Lower leg skin (tissue), 4 donors: ENCODE data around the gene EXOC7. TPM values are rescaled to one million over a fixed set of nuclear protein-coding genes. Genes with fewer than 3 reads are reported as not detected.

Experiments
- DNase-seq, 2 donors: peaks; one replicate each; pipeline ENCODE4 v3.0.0-alpha.2; 2019; ENCODE audit warnings: low spot score in 2 of 2
- H3K4me3 ChIP-seq: fragments of 200-600 bp; sonication (generic); 2 replicates; pipeline ENCODE4 v1.5.1; 2017; ENCODE audit warnings: mild to moderate bottlenecking, low read depth; ENCODE audit not compliant: poor library complexity, severe bottlenecking
- CTCF ChIP-seq, 3 donors: fragments of 450-650 bp; IDR thresholded peaks; one replicate each; pipeline ENCODE4 v1.5.1; 2016; ENCODE audit warnings: antibody characterized with exemption in 3 of 3, mild to moderate bottlenecking in 3 of 3, moderate library complexity in 2 of 3
- POLR2A ChIP-seq, 2 donors: fragments of 450-650 bp; IDR thresholded peaks; one replicate each; pipeline ENCODE4 v1.6.1; 2016 to 2017; ENCODE audit warnings: antibody characterized with exemption in 2 of 2, mild to moderate bottlenecking in 1 of 2, moderate library complexity in 1 of 2
- WGBS, 2 donors: methylation state at CpG; one replicate each; pipeline ENCODE4 v1.1.5; 2018; 5-methylcytosine and 5-hydroxymethylcytosine counted together
- intact Hi-C: fragments of 100-400 bp; cut with DNase I; formaldehyde crosslinking; loops from one replicate; pipeline ENCODE4 v1.15.0; 2023; ENCODE audit warnings: low total_unique reads
- total RNA-seq, 4 donors: library from RNA; depleted of rRNA; stranded (reverse); fragments of >200 nt; gene quantifications; one replicate each; pipeline ENCODE4 v1.1.0, GENCODE V29; 2016

EXOC7 gene
- total RNA-seq, 4 donors from 2014 or later, result 52.5 to 78.4 (median 72.3) TPM

GRCh38 chr17:76054112-76054476 lies 49.5 kb downstream of the EXOC7 start:
- no peak for DNase-seq
- intact Hi-C loops, result no loop called here
- 44 to 54% methylated on average over 4 of the region's 4 CpGs for WGBS, 2 donors
- H3K4me3 ChIP-seq, result no peak overlapping the region
- TF ChIP-seq POLR2A (IDR thresholded peaks at IDR 0.05), result no peak

- TF ChIP-seq CTCF (IDR thresholded peaks at IDR 0.05) (no peak), POLR2A (IDR thresholded peaks at IDR 0.05) (no peak)
- intact Hi-C loops, result no loop called here
- DNase-seq, result no peak
- H3K4me3 ChIP-seq, result no peak overlapping the region
- 48 to 52% methylated on average over 17 of the region's 17 CpGs for WGBS, 2 donors
These were observed 50.1 kb downstream of the EXOC7 start for GRCh38 chr17:76053246-76054111.

- no peak overlapping the region for H3K4me3 ChIP-seq
- 78% methylated on average over 6 of the region's 6 CpGs for WGBS, 2 donors
- DNase-seq, result no peak
- no peak for TF ChIP-seq POLR2A (IDR thresholded peaks at IDR 0.05)
- no peak for TF ChIP-seq CTCF (IDR thresholded peaks at IDR 0.05)
- intact Hi-C loops, result no loop called here
These were observed 52.0 kb downstream of the EXOC7 start for GRCh38 chr17:76051561-76051960.

GRCh38 chr17:76050538-76051467 lies 52.8 kb downstream of the EXOC7 start:
- 75 to 76% methylated on average over 11 of the region's 11 CpGs for WGBS, 2 donors
- H3K4me3 ChIP-seq, result no peak overlapping the region
- no peak for DNase-seq
- intact Hi-C loops, result no loop called here
- TF ChIP-seq POLR2A (IDR thresholded peaks at IDR 0.05) (no peak), CTCF (IDR thresholded peaks at IDR 0.05) (no peak)

GRCh38 chr17:76049836-76050537 lies 53.6 kb downstream of the EXOC7 start:
- no peak for DNase-seq
- no peak overlapping the region for H3K4me3 ChIP-seq
- intact Hi-C loops, result no loop called here
- no peak for TF ChIP-seq POLR2A (IDR thresholded peaks at IDR 0.05)
- no peak for TF ChIP-seq CTCF (IDR thresholded peaks at IDR 0.05)
- WGBS, 2 donors, result 87 to 88% methylated on average over 15 of the region's 15 CpGs
